A549 (cell line): ENCODE measurements around the gene PDE3A. TPM values are rescaled to one million over a fixed set of nuclear protein-coding genes. Genes with fewer than 3 reads are reported as not detected.
A peak's percentile ranks its signal among the peaks of the same experiment; 100 is the strongest.

Source experiments
- ATAC-seq, 2 experiments: fragments of 200-7000 bp in 1 of 2; fragments of >200 bp in 1 of 2; cut with Nextera tagmentation in 1 of 2; cut with Tn5 transposase in 1 of 2; 3 replicates each; pipeline versions ENCODE4 v1.8.0 to v1.9.1; 2018 to 2020; ENCODE audit warnings: mild to moderate bottlenecking in 1 of 2, moderate library complexity in 1 of 2
- CTCF ChIA-PET: fragments of 300-600 bp; sonication (Branson Sonifier 250); formaldehyde crosslinking; extraction: SDS; loops from one replicate; lab custom pipeline; 2021; ENCODE audit warnings: antibody characterized with exemption, inconsistent platforms; lab: Yijun Ruan, JAX
- POLR2A ChIA-PET: fragments of 350-600 bp; formaldehyde crosslinking; extraction: SDS; loops from one replicate; lab custom pipeline; 2021; ENCODE audit warnings: antibody characterized with exemption, inconsistent platforms; lab: Yijun Ruan, JAX
- DNase-seq, 2 experiments: peaks; one replicate each; pipeline versions ENCODE4 v3.0.0 to v3.0.0-alpha.2; 2011 to 2016; ENCODE audit warnings: low read depth in 1 of 2, low spot score in 1 of 2
- FAIRE-seq: peaks from 2 replicates; lab custom pipeline; 2011; peaks lifted over from hg19 to GRCh38; lab: Jason Lieb, UNC
- H3K27ac ChIP-seq, 2 experiments: fragments of >200 bp; sonication (Bioruptor Twin); formaldehyde crosslinking; 3 replicates each; pipeline ENCODE4 v1.5.1; 2016 to 2017
- H3K4me1 ChIP-seq: fragments of >200 bp; sonication (Bioruptor Twin); formaldehyde crosslinking; 3 replicates; pipeline ENCODE4 v1.6.1; 2016
- H3K4me2 ChIP-seq: fragments of >200 bp; sonication (Bioruptor Twin); formaldehyde crosslinking; 3 replicates; pipeline ENCODE4 v1.6.1; 2016
- H3K4me3 ChIP-seq: fragments of >200 bp; sonication (Bioruptor Twin); formaldehyde crosslinking; 3 replicates; pipeline ENCODE4 v1.5.1; 2016
- H3K9me3 ChIP-seq: fragments of >200 bp; sonication (Bioruptor Twin); formaldehyde crosslinking; 3 replicates; pipeline ENCODE4 v1.6.1; 2016
- CBX2 ChIP-seq: fragments of 200-600 bp; sonication (generic); IDR thresholded peaks from 2 replicates; pipeline ENCODE4 v1.6.1; 2016; ENCODE audit warnings: low read depth, mild to moderate bottlenecking, borderline replicate concordance
- CBX8 ChIP-seq: fragments of 200-600 bp; sonication (generic); IDR thresholded peaks from 2 replicates; pipeline ENCODE4 v1.6.1; 2016
- EHMT2 ChIP-seq: fragments of 200-600 bp; sonication (generic); IDR thresholded peaks from 2 replicates; pipeline ENCODE4 v1.6.1; 2016; ENCODE audit warnings: antibody characterized with exemption, low read depth, mild to moderate bottlenecking, moderate library complexity
- EP300 ChIP-seq, 2 experiments: fragments of >200 bp; sonication (Bioruptor Twin); formaldehyde crosslinking; IDR thresholded peaks; 2 replicates in 1 of 2; 3 replicates in 1 of 2; pipeline ENCODE4 v1.6.1; 2016 to 2017
- FOSB ChIP-seq: fragments of 250-450 bp; sonication (Bioruptor Pico); IDR thresholded peaks from 2 replicates; pipeline ENCODE4 v1.5.0; 2020; ENCODE audit warnings: mild to moderate bottlenecking, moderate library complexity
- FOSL2 ChIP-seq, 2 experiments: fragments of 450-650 bp in 1 of 2; fragments of >200 bp in 1 of 2; sonication (Bioruptor Twin) in 1 of 2; formaldehyde crosslinking; IDR thresholded peaks; 2 replicates each; pipeline versions ENCODE4 v1.5.0 to v1.6.1; 2016 to 2020; ENCODE audit warnings: mild to moderate bottlenecking in 1 of 2, moderate library complexity in 1 of 2
- FOXS1 ChIP-seq: fragments of 250-450 bp; sonication (Bioruptor Pico); IDR thresholded peaks from 2 replicates; pipeline ENCODE4 v1.5.0; 2020; ENCODE audit warnings: mild to moderate bottlenecking, moderate library complexity
- HOXA7 ChIP-seq: fragments of 250-450 bp; sonication (Bioruptor Pico); IDR thresholded peaks from 2 replicates; pipeline ENCODE4 v1.5.0; 2020; ENCODE audit warnings: mild to moderate bottlenecking, moderate library complexity
- HOXB13 ChIP-seq: fragments of 250-450 bp; sonication (Bioruptor Pico); IDR thresholded peaks from 2 replicates; pipeline ENCODE4 v1.5.0; 2020; ENCODE audit warnings: low read depth, mild to moderate bottlenecking, moderate library complexity
- HOXB5 ChIP-seq: fragments of 250-450 bp; sonication (Bioruptor Pico); IDR thresholded peaks from 2 replicates; pipeline ENCODE4 v1.5.0; 2020; ENCODE audit warnings: mild to moderate bottlenecking, moderate library complexity
- JUNB ChIP-seq: fragments of >200 bp; sonication (Bioruptor Twin); formaldehyde crosslinking; IDR thresholded peaks from 2 replicates; pipeline ENCODE4 v1.6.1; 2016
- MAFK ChIP-seq: fragments of 450-650 bp; IDR thresholded peaks from 2 replicates; pipeline ENCODE4 v1.6.1; 2014; ENCODE audit not compliant: partially characterized antibody
- MAZ ChIP-seq: fragments of 150-350 bp; IDR thresholded peaks from 2 replicates; pipeline ENCODE4 v1.6.1; 2014; ENCODE audit warnings: antibody characterized with exemption, low read depth, low read length, borderline replicate concordance
- MYC ChIP-seq: IDR thresholded peaks from 2 replicates; pipeline ENCODE4 v1.6.1; 2012; ENCODE audit warnings: mild to moderate bottlenecking, inconsistent platforms, low read length, improper control_type of control experiment, borderline replicate concordance
- NFE2L2 ChIP-seq: fragments of 150-350 bp; conservative IDR thresholded peaks from 2 replicates; pipeline ENCODE4 v1.6.1; 2014; ENCODE audit warnings: low read length
- NPAS2 ChIP-seq: fragments of 250-450 bp; sonication (Bioruptor Pico); IDR thresholded peaks from 2 replicates; pipeline ENCODE4 v1.8.0; 2022; ENCODE audit warnings: mild to moderate bottlenecking, moderate library complexity, borderline replicate concordance
- NR3C1 ChIP-seq: fragments of >200 bp; sonication (Bioruptor Twin); formaldehyde crosslinking; IDR thresholded peaks from 3 replicates; pipeline ENCODE4 v1.6.1; 2017
- PHF8 ChIP-seq: fragments of 200-600 bp; sonication (generic); IDR thresholded peaks from 2 replicates; pipeline ENCODE4 v1.6.1; 2016; ENCODE audit warnings: low read depth, mild to moderate bottlenecking, antibody characterized with exemption, moderate library complexity, borderline replicate concordance
- POLR2A ChIP-seq: IDR thresholded peaks from 2 replicates; pipeline ENCODE4 v1.6.1; 2012; ENCODE audit warnings: mild to moderate bottlenecking, low read length
- POLR2AphosphoS2 ChIP-seq: conservative IDR thresholded peaks from 2 replicates; pipeline ENCODE4 v1.6.1; 2012; ENCODE audit warnings: low read length, improper control_type of control experiment, inconsistent platforms
- RAD21 ChIP-seq, 2 experiments: fragments of >200 bp in 1 of 2; sonication (Bioruptor Twin) in 1 of 2; formaldehyde crosslinking in 1 of 2; IDR thresholded peaks in 1 of 2; conservative IDR thresholded peaks in 1 of 2; 2 replicates in 1 of 2; 3 replicates in 1 of 2; pipeline ENCODE4 v1.6.1; 2012 to 2018; ENCODE audit warnings: inconsistent platforms in 1 of 2
- RARB ChIP-seq: fragments of 250-450 bp; sonication (Bioruptor Pico); IDR thresholded peaks from 2 replicates; pipeline ENCODE4 v1.8.0; 2021; ENCODE audit warnings: mild to moderate bottlenecking, moderate library complexity
- SREBF2 ChIP-seq: fragments of 450-650 bp; IDR thresholded peaks from 2 replicates; pipeline ENCODE4 v1.6.1; 2014; ENCODE audit warnings: mild to moderate bottlenecking, moderate library complexity
- ZNF302 ChIP-seq: fragments of 250-450 bp; sonication (Bioruptor Pico); IDR thresholded peaks from 2 replicates; pipeline ENCODE4 v1.9.0; 2021; ENCODE audit warnings: inconsistent platforms, mild to moderate bottlenecking, moderate library complexity
- WGBS: methylation state at CpG from one replicate; pipeline ENCODE4 v1.1.6; 2017; ENCODE audit errors: missing lambda C conversion rate; 5-methylcytosine and 5-hydroxymethylcytosine counted together
- polyA plus RNA-seq, 4 experiments: library from polyadenylated mRNA; depleted of rRNA in 3 of 4; stranded (reverse); fragments of >200 nt; fragmentation: RNase III in 1 of 4; extraction: RNeasy Plus Mini Kit Qiagen cat#74134 plus additional on column Dnase treatment in 1 of 4; gene quantifications; 2 replicates in 3 of 4; 3 replicates in 1 of 4; pipeline ENCODE4 v1.2.3, GENCODE V29; 2011 to 2017
- TF ChIP-seq, protein P1 (sequence below): IDR thresholded peaks from 2 replicates; pipeline ENCODE4 v1.6.1; 2012; ENCODE audit warnings: low read depth, borderline replicate concordance
- TF ChIP-seq, protein P2 (sequence below): fragments of >200 bp; sonication (Bioruptor Twin); formaldehyde crosslinking; IDR thresholded peaks from 3 replicates; pipeline ENCODE4 v1.5.1; 2016
- TF ChIP-seq, protein P3 (sequence below): fragments of 150-350 bp; IDR thresholded peaks from 2 replicates; pipeline ENCODE4 v1.6.1; 2014; ENCODE audit warnings: low read depth, mild to moderate bottlenecking, low read length
- TF ChIP-seq, protein P4 (sequence below): fragments of 250-450 bp; sonication (Bioruptor Pico); IDR thresholded peaks from 2 replicates; pipeline ENCODE4 v1.5.0; 2020; ENCODE audit warnings: low read depth, mild to moderate bottlenecking, moderate library complexity
- TF ChIP-seq, protein P5 (sequence below): IDR thresholded peaks from 2 replicates; pipeline ENCODE4 v1.6.1; 2012
- TF ChIP-seq, protein P6 (sequence below): fragments of >200 bp; sonication (Bioruptor Twin); formaldehyde crosslinking; IDR thresholded peaks from 3 replicates; pipeline ENCODE4 v1.6.1; 2016
- TF ChIP-seq, protein P7 (sequence below): fragments of 250-450 bp; sonication (Bioruptor Pico); IDR thresholded peaks from 2 replicates; pipeline ENCODE4 v1.5.0; 2021; ENCODE audit warnings: mild to moderate bottlenecking, moderate library complexity, borderline replicate concordance
- TF ChIP-seq, protein P8 (sequence below): fragments of >200 bp; sonication (Bioruptor Twin); formaldehyde crosslinking; IDR thresholded peaks from 2 replicates; pipeline ENCODE4 v1.6.1; 2016

PDE3A gene
- polyA plus RNA-seq, 2 of the 4 experiments (the other 2 are of a cell fraction): 7.6 to 12.7 TPM

DNA sequence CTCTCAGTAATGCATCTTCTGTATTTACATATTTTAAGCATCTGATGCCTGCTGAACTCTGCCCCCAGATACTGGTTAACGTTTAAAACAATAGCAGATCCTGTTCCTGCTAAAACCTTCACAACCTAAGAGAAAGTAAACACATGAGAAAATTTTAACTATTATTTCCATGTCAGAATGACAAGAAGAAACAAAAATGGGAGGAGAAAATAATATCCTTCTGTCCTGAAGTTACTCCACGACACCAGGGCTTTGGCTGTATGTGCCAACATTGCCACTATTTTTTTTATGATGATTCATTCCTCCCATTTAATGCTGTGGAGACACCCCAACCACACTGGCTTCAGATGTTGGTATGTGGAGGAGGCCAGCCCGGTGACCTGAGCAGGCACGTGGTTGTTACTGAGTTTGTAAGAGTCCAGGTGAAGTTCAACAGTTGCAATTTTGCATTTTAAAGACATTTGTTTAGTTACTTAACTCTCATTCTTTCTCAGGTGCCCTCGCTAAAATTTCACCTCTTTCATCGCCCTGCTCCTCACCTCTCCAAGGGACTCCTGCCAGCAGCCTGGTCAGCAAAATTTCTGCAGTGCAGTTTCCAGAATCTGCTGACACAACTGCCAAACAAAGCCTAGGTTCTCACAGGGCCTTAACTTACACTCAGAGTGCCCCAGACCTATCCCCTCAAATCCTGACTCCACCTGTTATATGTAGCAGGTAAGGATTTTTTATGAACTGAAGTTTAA is 261.2 kb downstream of the PDE3A start (continued):
- TF ChIP-seq, protein P1, sequence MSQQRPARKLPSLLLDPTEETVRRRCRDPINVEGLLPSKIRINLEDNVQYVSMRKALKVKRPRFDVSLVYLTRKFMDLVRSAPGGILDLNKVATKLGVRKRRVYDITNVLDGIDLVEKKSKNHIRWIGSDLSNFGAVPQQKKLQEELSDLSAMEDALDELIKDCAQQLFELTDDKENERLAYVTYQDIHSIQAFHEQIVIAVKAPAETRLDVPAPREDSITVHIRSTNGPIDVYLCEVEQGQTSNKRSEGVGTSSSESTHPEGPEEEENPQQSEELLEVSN: peak; percentile 70; the same call in 1 of the 2 replicates
- TF ChIP-seq HOXB5 (CRISPR knock-in tag) (0 out of 2 replicates have a peak, but pooled peaks have one; percentile 47), MYC (no peak; the same call in 1 of the 2 replicates), HOXA7 (CRISPR knock-in tag) (no peak), PHF8 (no peak), NR3C1 (no peak), CBX2 (no peak), ZNF302 (CRISPR knock-in tag) (no peak; the same call in 1 of the 2 replicates), EP300 (IDR thresholded peaks at IDR 0.05) (peak; percentile 15 to 43; a peak in 2 of 5 replicates), RAD21 (conservative IDR thresholded peaks at IDR 0.05 in 1 of 2, IDR thresholded peaks at IDR 0.05 in 1 of 2) (peak in 1 of 2 experiments; percentile 24; a peak in 2 of 5 replicates), POLR2A (no peak), CBX8 (no peak), MAFK (peak; percentile 93), EHMT2 (no peak), FOSL2 (IDR thresholded peaks at IDR 0.05) (no peak), FOSL2 (CRISPR knock-in tag; IDR thresholded peaks at IDR 0.05) (peak; percentile 73), POLR2AphosphoS2 (no peak), HOXB13 (CRISPR knock-in tag) (peak; percentile 48; the same call in 1 of the 2 replicates), FOSB (CRISPR knock-in tag) (no peak), RARB (CRISPR knock-in tag) (no peak), FOXS1 (no peak)
- TF ChIP-seq, protein P2, sequence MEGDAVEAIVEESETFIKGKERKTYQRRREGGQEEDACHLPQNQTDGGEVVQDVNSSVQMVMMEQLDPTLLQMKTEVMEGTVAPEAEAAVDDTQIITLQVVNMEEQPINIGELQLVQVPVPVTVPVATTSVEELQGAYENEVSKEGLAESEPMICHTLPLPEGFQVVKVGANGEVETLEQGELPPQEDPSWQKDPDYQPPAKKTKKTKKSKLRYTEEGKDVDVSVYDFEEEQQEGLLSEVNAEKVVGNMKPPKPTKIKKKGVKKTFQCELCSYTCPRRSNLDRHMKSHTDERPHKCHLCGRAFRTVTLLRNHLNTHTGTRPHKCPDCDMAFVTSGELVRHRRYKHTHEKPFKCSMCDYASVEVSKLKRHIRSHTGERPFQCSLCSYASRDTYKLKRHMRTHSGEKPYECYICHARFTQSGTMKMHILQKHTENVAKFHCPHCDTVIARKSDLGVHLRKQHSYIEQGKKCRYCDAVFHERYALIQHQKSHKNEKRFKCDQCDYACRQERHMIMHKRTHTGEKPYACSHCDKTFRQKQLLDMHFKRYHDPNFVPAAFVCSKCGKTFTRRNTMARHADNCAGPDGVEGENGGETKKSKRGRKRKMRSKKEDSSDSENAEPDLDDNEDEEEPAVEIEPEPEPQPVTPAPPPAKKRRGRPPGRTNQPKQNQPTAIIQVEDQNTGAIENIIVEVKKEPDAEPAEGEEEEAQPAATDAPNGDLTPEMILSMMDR: no peak
- TF ChIP-seq, protein P3, sequence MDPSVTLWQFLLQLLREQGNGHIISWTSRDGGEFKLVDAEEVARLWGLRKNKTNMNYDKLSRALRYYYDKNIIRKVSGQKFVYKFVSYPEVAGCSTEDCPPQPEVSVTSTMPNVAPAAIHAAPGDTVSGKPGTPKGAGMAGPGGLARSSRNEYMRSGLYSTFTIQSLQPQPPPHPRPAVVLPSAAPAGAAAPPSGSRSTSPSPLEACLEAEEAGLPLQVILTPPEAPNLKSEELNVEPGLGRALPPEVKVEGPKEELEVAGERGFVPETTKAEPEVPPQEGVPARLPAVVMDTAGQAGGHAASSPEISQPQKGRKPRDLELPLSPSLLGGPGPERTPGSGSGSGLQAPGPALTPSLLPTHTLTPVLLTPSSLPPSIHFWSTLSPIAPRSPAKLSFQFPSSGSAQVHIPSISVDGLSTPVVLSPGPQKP: no peak
- TF ChIP-seq, protein P4, sequence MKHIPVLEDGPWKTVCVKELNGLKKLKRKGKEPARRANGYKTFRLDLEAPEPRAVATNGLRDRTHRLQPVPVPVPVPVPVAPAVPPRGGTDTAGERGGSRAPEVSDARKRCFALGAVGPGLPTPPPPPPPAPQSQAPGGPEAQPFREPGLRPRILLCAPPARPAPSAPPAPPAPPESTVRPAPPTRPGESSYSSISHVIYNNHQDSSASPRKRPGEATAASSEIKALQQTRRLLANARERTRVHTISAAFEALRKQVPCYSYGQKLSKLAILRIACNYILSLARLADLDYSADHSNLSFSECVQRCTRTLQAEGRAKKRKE: no peak
- TF ChIP-seq, protein P5, sequence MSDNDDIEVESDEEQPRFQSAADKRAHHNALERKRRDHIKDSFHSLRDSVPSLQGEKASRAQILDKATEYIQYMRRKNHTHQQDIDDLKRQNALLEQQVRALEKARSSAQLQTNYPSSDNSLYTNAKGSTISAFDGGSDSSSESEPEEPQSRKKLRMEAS: peak; percentile 94

DNA sequence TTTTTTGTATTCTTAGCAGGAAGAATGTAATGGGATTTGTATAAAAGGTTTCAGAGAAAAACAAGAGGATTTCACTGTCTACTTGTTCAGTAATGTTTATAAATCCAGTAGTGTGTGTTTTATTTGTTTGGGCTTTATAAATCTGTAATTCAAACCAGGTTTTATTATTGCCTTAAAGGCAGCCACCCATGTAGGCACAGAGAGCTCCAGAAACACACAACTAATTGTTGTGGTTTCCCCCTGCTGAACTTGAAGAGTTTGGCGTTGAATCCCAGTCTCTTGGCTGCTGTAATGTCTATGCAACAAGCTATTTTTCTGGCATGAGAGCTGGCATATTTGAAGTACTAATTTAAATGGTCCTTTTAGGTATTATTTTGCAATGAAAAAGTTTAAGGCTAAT is 263.4 kb downstream of the PDE3A start:
- ChIA-PET POLR2A (no interaction called here), CTCF (no interaction called here)
- Histone ChIP-seq H3K9me3 (no peaks in the 10 kb centered on the region), H3K27ac (peak overlapping the region in 1 of 2 experiments; percentile 19; a peak in 1 of 6 replicates), H3K4me1 (peaks cover 46% of the 10 kb centered on the region), H3K4me3 (no peak overlapping the region), H3K4me2 (no peak overlapping the region)
- ATAC-seq: no peak
- 67% methylated on average over 1 of the region's 1 CpG for WGBS
- no peak for FAIRE-seq
- DNase-seq: no peak
- TF ChIP-seq, protein P6, sequence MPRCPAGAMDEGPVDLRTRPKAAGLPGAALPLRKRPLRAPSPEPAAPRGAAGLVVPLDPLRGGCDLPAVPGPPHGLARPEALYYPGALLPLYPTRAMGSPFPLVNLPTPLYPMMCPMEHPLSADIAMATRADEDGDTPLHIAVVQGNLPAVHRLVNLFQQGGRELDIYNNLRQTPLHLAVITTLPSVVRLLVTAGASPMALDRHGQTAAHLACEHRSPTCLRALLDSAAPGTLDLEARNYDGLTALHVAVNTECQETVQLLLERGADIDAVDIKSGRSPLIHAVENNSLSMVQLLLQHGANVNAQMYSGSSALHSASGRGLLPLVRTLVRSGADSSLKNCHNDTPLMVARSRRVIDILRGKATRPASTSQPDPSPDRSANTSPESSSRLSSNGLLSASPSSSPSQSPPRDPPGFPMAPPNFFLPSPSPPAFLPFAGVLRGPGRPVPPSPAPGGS: no peak
- TF ChIP-seq NFE2L2 (no peak), MAZ (no peak), JUNB (no peak), SREBF2 (no peak), RAD21 (conservative IDR thresholded peaks at IDR 0.05 in 1 of 2, IDR thresholded peaks at IDR 0.05 in 1 of 2) (no peak), NPAS2 (CRISPR knock-in tag) (no peak)
- TF ChIP-seq, protein P7, sequence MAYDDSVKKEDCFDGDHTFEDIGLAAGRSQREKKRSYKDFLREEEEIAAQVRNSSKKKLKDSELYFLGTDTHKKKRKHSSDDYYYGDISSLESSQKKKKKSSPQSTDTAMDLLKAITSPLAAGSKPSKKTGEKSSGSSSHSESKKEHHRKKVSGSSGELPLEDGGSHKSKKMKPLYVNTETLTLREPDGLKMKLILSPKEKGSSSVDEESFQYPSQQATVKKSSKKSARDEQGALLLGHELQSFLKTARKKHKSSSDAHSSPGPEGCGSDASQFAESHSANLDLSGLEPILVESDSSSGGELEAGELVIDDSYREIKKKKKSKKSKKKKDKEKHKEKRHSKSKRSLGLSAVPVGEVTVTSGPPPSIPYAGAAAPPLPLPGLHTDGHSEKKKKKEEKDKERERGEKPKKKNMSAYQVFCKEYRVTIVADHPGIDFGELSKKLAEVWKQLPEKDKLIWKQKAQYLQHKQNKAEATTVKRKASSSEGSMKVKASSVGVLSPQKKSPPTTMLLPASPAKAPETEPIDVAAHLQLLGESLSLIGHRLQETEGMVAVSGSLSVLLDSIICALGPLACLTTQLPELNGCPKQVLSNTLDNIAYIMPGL (CRISPR knock-in tag): no peak
- TF ChIP-seq, protein P8, sequence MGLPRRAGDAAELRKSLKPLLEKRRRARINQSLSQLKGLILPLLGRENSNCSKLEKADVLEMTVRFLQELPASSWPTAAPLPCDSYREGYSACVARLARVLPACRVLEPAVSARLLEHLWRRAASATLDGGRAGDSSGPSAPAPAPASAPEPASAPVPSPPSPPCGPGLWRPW: no peak
